ENCODE results near the gene SIRT3.

Gene SIRT3

DNA sequence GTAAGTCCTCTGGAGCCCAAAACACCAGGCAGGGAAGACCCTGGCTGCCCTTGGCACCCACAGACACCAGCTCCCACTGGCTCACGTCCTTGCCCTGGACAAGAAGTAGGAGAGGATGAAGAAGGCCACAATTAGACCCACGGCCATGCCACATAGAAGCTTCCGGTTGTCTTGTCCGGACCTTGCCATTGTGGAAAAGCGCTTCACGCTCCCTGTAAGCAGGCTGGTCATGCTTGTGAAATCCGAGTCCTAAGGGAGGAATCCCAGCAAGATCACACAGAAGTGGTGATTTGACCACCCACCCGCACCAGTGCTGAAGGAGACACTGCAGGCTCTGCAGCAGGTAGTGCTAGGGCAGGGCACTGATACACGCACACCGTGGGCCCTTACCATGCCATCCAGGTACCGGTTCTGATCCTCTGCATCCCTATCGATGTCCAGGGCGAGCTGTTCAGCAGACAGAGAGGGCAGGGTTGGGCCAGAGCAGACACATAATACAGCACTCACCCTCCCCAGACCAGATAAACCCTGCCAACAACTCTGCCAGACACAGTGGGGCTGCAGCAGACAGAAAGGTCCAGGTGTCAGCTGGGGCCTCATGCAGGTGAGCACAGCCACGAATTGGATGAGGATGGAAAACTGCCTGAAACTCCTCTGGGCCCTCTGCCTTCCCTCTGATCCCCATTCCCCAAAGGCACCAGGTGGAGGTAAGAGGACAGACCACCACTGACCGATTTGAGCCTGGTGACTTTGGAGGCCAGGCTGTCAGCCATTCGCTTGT lies 30.7 kb downstream of the SIRT3 start:
- no peak for DNase-seq (ENCODE audit: low read depth)
- peak overlapping the region; percentile 99 for H3K4me3 ChIP-seq (ENCODE audit: low read length)
- no peaks in the 10 kb centered on the region for H3K9me3 ChIP-seq (ENCODE audit: control insufficient read depth, low read length)

DNA sequence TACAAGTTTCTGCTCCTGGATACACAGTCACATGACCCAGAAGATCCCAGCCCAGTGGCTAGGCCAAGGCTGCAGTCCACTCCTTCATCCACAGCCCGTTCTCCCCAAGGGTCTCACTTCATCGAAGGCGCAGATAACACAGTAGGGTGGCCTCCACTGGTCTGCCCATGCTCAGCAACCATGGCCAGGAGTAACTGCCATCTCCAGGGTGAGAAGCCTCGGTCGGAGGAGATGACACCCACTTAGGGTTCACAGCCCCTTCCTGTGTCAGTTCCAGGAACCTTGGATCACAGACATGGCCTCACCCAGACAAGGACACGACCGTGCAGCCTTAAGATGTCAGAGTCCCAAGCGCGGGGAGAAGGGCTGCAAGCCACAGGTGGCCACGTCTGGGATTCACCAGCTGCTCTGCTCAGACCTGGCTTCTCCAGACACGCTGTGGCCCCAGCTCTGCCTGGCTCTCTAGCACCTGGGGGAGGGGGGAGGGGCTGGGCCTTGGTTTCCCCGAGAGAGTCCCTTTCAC lies 31.5 kb downstream of the SIRT3 start:
- no peaks in the 10 kb centered on the region for H3K27me3 ChIP-seq (replicated peaks; ENCODE audit: control insufficient read depth, insufficient read depth, low read length)
- peak overlapping the region; percentile 43 for H3K9ac ChIP-seq (ENCODE audit: low read length)
- H3K9me3 ChIP-seq (ENCODE audit: control insufficient read depth, low read length): no peaks in the 10 kb centered on the region
- peaks cover 35% of the 10 kb centered on the region for H3K4me1 ChIP-seq (ENCODE audit: control insufficient read depth, insufficient read depth, low read length)
- no peak overlapping the region for H3K4me3 ChIP-seq (ENCODE audit: low read length)
- no peak for DNase-seq (ENCODE audit: low read depth)
- H3K36me3 ChIP-seq (ENCODE audit: control insufficient read depth, insufficient read depth, low read length, severe bottlenecking): peaks cover 33% of the 10 kb centered on the region

More for the DNA sequence above, 30.7 kb downstream of the SIRT3 start:
- Histone ChIP-seq H3K36me3 (ENCODE audit: control insufficient read depth, insufficient read depth, low read length, severe bottlenecking) (peaks cover 41% of the 10 kb centered on the region), H3K4me1 (ENCODE audit: control insufficient read depth, insufficient read depth, low read length) (peaks cover 43% of the 10 kb centered on the region), H3K9ac (ENCODE audit: low read length) (peak overlapping the region; percentile 100), H3K27me3 (replicated peaks; ENCODE audit: control insufficient read depth, insufficient read depth, low read length) (no peaks in the 10 kb centered on the region)

DNA sequence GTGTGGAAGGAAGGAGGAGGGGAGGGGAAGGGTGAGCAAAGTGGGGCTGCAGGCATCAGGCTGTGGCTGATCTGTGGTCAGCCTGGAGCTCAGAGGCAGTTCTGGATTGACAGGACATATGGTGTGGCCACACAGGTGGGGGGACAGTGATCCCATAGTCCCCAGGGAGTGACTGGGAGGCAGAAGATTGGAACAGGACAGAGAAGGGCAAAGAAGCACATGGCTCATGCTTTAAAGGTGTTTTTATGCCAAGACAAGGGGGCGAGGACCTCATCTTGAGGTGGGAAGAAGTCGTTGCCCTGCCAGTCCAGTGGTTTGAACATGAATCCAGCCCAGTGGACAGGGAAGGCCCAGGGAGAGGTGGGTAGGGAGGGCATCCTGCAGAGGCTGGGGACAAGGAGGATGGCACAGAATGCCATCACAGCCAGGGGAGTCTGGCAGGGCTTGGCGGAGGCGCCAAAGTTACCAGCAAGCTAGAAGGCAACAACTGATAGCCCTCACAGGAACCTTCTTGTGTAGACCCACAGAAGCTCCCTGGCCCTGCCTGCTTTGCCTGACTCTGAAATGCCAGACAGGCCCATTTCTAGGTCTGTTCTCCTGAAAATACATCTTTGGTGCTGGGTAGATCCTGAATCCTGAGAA lies 32.1 kb downstream of the SIRT3 start:
- Histone ChIP-seq H3K4me3 (ENCODE audit: low read length) (no peak overlapping the region), H3K4me1 (ENCODE audit: control insufficient read depth, insufficient read depth, low read length) (peaks cover 30% of the 10 kb centered on the region), H3K36me3 (ENCODE audit: control insufficient read depth, insufficient read depth, low read length, severe bottlenecking) (peaks cover 32% of the 10 kb centered on the region), H3K9me3 (ENCODE audit: control insufficient read depth, low read length) (no peaks in the 10 kb centered on the region), H3K27me3 (replicated peaks; ENCODE audit: control insufficient read depth, insufficient read depth, low read length) (no peaks in the 10 kb centered on the region), H3K9ac (ENCODE audit: low read length) (peak overlapping the region; percentile 43)
- no peak for DNase-seq (ENCODE audit: low read depth)

DNA sequence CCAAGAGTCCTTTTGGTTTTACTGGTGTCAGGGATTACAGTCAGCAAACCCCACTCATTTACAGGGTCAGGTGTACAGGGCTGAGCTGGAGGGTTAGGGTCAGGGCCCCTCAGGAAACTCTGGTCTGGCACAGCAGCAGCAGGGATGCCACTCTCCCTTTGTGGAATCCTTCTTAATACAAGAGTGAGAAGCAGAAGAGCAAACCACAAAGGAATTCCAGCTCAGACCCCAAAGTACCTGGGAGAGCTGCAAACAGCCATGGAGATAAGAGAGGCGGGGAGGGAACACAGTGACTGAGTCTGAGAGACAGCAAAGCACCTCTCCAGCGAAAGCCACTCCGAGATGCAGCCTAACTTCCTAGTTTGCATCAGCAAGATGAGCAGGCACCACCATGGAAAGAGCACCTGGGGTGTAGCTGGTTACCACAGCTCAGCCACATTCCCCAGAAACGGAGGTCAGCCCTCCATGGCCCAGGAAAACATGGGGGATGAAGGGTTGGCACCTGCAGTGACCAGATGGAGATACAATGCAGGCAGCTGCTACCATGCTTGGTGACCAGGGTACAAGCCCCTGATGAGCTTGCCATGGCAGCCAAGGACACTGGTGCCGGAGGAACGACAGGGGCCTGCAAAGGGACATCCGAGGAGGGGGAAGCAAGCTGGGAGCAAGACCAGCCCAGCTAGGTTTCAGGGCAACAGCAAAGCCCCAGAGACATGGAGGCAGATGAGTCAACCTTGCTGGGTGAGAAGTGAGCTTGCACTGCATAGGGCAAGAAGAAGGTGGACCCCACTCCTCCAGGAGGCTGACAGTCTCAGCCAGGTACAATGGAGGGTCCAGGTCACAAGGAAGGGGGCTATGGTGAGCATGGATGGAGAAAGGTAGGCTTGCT lies 32.8 kb downstream of the SIRT3 start:
- Histone ChIP-seq H3K36me3 (ENCODE audit: control insufficient read depth, insufficient read depth, low read length, severe bottlenecking) (peaks cover 32% of the 10 kb centered on the region), H3K9ac (ENCODE audit: low read length) (peak overlapping the region; percentile 43), H3K4me1 (ENCODE audit: control insufficient read depth, insufficient read depth, low read length) (peaks cover 30% of the 10 kb centered on the region), H3K4me3 (ENCODE audit: low read length) (no peak overlapping the region), H3K27me3 (replicated peaks; ENCODE audit: control insufficient read depth, insufficient read depth, low read length) (no peaks in the 10 kb centered on the region), H3K9me3 (ENCODE audit: control insufficient read depth, low read length) (no peaks in the 10 kb centered on the region)
- no peak for DNase-seq (ENCODE audit: low read depth)

DNA sequence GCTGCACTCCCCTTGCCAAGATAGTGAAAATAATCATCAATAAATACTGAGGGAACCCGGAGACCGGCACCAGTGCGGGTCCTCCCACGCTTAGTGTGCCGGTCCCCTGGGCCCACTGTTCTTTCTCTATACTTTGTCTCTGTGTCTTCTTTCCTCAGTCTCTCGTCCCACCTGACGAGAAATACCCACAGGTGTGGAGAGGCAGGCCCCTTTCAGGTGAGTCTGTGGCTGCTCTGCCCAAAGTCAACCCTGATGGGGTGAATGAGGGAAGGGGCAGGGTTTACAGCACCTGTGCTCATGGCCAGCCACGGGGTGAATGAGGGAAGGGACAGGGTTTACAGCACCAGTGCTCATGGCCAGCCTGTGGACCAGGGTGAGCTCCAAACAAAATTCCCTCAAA lies 33.7 kb downstream of the SIRT3 start:
- Histone ChIP-seq H3K9me3 (ENCODE audit: control insufficient read depth, low read length) (no peaks in the 10 kb centered on the region), H3K4me1 (ENCODE audit: control insufficient read depth, insufficient read depth, low read length) (peaks cover 30% of the 10 kb centered on the region), H3K27me3 (replicated peaks; ENCODE audit: control insufficient read depth, insufficient read depth, low read length) (no peaks in the 10 kb centered on the region), H3K36me3 (ENCODE audit: control insufficient read depth, insufficient read depth, low read length, severe bottlenecking) (peaks cover 32% of the 10 kb centered on the region), H3K4me3 (ENCODE audit: low read length) (no peak overlapping the region), H3K9ac (ENCODE audit: low read length) (no peak overlapping the region)
- no peak for DNase-seq (ENCODE audit: low read depth)

DNA sequence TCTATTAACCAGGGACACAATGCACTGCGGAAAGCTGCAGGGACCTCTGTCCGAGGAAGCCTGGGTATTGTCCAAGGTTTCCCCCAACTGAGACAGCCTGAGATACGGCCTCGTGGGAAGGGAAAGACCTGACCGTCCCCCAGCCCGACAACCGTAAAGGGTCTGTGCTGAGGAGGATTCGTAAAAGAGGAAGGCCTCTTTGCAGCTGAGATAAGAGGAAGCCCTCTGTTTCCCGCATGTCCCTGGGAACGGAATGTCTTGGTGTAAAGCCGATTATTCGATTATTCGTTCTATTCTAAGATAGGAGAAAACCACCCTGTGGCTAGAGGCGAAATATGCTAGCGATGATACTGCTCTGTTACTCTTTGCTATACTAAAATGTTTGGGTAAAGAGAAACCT lies 34.2 kb downstream of the SIRT3 start:
- Histone ChIP-seq H3K4me1 (ENCODE audit: control insufficient read depth, insufficient read depth, low read length) (peaks cover 30% of the 10 kb centered on the region), H3K27me3 (replicated peaks; ENCODE audit: control insufficient read depth, insufficient read depth, low read length) (no peaks in the 10 kb centered on the region), H3K4me3 (ENCODE audit: low read length) (no peak overlapping the region), H3K9me3 (ENCODE audit: control insufficient read depth, low read length) (no peaks in the 10 kb centered on the region), H3K36me3 (ENCODE audit: control insufficient read depth, insufficient read depth, low read length, severe bottlenecking) (peaks cover 32% of the 10 kb centered on the region), H3K9ac (ENCODE audit: low read length) (no peak overlapping the region)
- no peak for DNase-seq (ENCODE audit: low read depth)

DNA sequence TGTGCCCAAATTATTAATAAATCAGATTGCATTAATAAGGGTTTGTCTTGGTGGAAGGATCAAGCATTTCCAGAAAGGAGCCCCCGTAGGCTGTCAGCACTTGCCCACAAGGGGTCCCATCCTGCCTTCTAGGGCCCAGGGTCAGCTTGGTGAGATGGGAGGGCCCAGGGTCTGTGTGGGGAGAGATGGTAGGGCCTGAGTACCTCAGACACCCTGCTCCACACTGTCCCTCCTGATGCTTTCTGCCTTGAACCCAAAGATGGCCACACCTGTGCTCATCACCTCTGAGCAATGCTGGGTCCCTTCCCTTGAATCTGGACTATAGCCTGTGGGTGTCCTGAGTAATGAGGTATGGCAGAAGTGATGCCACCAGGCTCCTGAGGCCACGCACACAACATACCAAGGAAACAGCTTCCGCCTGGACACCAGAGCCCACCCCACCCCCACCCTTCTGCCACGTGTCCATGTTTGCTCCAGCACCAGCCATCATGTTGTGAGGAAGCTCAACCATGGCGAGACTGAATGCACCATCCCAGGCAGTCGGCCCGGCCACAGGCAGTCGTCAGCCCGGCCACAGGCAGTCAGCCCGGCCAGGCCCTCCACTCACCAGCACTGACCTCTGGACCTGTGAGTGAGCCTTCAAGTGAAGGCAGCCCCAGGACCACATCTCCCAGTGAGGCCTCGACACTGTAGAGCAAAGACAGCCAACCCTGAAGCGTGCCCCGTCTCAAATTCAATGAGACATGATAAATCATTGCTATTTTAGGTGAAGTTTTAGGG lies 35.7 kb downstream of the SIRT3 start:
- no peaks in the 10 kb centered on the region for H3K27me3 ChIP-seq (replicated peaks; ENCODE audit: control insufficient read depth, insufficient read depth, low read length)
- no peak for DNase-seq (ENCODE audit: low read depth)
- H3K4me3 ChIP-seq (ENCODE audit: low read length): no peak overlapping the region
- no peaks in the 10 kb centered on the region for H3K9me3 ChIP-seq (ENCODE audit: control insufficient read depth, low read length)
- no peak overlapping the region for H3K9ac ChIP-seq (ENCODE audit: low read length)
- H3K36me3 ChIP-seq (ENCODE audit: control insufficient read depth, insufficient read depth, low read length, severe bottlenecking): peaks cover 31% of the 10 kb centered on the region
- H3K4me1 ChIP-seq (ENCODE audit: control insufficient read depth, insufficient read depth, low read length): peaks cover 20% of the 10 kb centered on the region

DNA sequence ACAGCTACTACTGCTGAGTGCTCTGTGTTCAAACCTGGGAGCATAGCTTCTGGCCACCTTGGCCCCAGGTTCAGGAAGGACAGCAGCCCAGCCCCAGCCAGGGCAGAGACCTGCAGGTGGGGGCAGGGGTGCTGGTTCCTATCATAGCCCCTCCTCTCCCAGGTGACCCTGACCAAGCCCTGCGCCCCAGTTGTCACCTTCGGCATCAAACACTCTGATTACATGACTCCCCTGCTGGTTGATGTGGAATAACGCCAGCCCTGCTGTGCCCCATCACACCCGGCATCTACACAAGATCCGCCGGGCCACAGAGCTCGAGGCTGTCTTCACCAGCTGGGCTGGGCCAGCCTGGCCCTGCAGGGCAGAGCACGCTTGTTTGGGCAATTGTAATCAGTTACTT lies 36.4 kb downstream of the SIRT3 start:
- DNase-seq (ENCODE audit: low read depth): no peak
- Histone ChIP-seq H3K4me3 (ENCODE audit: low read length) (no peak overlapping the region), H3K4me1 (ENCODE audit: control insufficient read depth, insufficient read depth, low read length) (peaks cover 15% of the 10 kb centered on the region)

DNA sequence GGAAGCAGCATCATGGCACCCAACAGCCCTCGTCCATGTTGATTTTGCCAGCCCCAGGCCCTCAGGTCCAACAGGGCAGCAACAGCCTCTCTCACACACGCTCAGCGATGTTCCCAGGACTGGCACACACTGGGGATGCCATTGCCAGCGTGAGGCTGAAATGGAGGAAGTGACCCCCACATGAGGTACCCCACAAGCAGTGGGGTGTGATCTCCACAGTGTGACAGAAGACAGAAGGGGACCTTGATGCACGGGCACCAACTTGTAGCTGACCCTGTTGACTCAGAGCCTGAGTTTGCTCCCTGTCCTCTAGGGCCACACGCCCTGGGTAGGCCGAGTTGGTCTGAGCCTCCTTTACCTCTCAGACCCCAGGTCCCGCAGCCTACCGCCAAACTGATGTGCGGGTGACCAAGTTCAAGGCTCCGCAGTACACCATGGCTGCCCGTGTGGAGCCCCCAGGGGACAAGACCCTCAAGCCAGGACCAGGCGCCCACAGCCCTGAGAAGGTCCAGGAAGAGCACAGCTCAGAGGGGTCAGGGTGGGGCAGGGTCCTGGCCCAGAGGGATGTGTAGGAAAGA lies 37.0 kb downstream of the SIRT3 start:
- Histone ChIP-seq H3K4me1 (ENCODE audit: control insufficient read depth, insufficient read depth, low read length) (peaks cover 9% of the 10 kb centered on the region), H3K36me3 (ENCODE audit: control insufficient read depth, insufficient read depth, low read length, severe bottlenecking) (peaks cover 17% of the 10 kb centered on the region), H3K4me3 (ENCODE audit: low read length) (no peak overlapping the region), H3K27me3 (replicated peaks; ENCODE audit: control insufficient read depth, insufficient read depth, low read length) (no peaks in the 10 kb centered on the region), H3K9ac (ENCODE audit: low read length) (no peak overlapping the region), H3K9me3 (ENCODE audit: control insufficient read depth, low read length) (no peaks in the 10 kb centered on the region)
- no peak for DNase-seq (ENCODE audit: low read depth)

More for the DNA sequence above, 36.4 kb downstream of the SIRT3 start:
- H3K36me3 ChIP-seq (ENCODE audit: control insufficient read depth, insufficient read depth, low read length, severe bottlenecking): peaks cover 24% of the 10 kb centered on the region
- H3K9ac ChIP-seq (ENCODE audit: low read length): no peak overlapping the region
- H3K27me3 ChIP-seq (replicated peaks; ENCODE audit: control insufficient read depth, insufficient read depth, low read length): no peaks in the 10 kb centered on the region
- no peaks in the 10 kb centered on the region for H3K9me3 ChIP-seq (ENCODE audit: control insufficient read depth, low read length)

DNA sequence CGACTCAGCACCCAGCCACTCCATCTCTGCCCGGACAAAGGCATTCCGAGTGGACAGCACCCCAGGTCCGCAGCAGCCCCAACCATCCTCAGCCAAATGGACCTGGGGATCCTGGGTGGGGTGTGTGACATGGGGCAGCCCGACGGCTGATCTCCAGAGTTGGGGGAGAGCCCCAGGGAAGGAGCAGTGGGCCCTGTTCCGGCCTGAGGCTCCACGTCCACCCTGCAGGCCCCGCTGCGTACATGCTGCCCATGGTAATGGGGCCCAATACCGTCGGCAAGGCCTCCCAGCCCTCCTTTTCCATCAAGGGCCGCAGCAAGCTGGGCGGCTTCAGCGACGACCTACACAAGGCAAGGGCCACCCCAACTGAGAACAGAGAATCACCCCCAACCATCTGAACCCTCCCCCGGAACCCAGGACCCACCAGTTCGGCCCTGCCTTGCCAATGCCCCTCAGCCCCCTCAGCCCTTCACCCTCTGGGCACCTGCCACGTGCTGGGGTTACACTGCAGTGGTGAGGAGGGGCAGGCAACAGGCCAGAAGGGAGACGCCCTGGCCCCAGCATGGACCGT lies 37.8 kb downstream of the SIRT3 start:
- DNase-seq (ENCODE audit: low read depth): no peak
- peaks cover 1% of the 10 kb centered on the region for H3K4me1 ChIP-seq (ENCODE audit: control insufficient read depth, insufficient read depth, low read length)
- H3K27me3 ChIP-seq (replicated peaks; ENCODE audit: control insufficient read depth, insufficient read depth, low read length): no peaks in the 10 kb centered on the region
- peaks cover 10% of the 10 kb centered on the region for H3K36me3 ChIP-seq (ENCODE audit: control insufficient read depth, insufficient read depth, low read length, severe bottlenecking)
- H3K9ac ChIP-seq (ENCODE audit: low read length): no peak overlapping the region
- no peaks in the 10 kb centered on the region for H3K9me3 ChIP-seq (ENCODE audit: control insufficient read depth, low read length)
- H3K4me3 ChIP-seq (ENCODE audit: low read length): no peak overlapping the region

Data from adipocyte (in vitro differentiated cells).